Lower lobe of right lung (tissue), 2 donors: ENCODE results near the gene GTSE1. TPM values are rescaled to one million over a fixed set of nuclear protein-coding genes. Genes with fewer than 3 reads are reported as not detected.

Experiments
- ATAC-seq, 2 donors: fragments of 200-7000 bp; cut with Tn5 transposase; one replicate each; pipeline ENCODE4 v1.9.1; 2020 to 2022; ENCODE audit warnings: mild to moderate bottlenecking in 2 of 2, moderate library complexity in 2 of 2
- DNase-seq: peaks from one replicate; pipeline ENCODE4 v3.0.0-alpha.2; 2020
- H3K27ac ChIP-seq: fragments of 200-600 bp; one replicate; pipeline ENCODE4 v1.8.0; 2022
- H3K27me3 ChIP-seq: fragments of 200-600 bp; one replicate; pipeline ENCODE4 v1.8.0; 2022; ENCODE audit warnings: low read depth
- H3K36me3 ChIP-seq: fragments of 200-600 bp; one replicate; pipeline ENCODE4 v1.8.0; 2022; ENCODE audit warnings: mild to moderate bottlenecking
- H3K4me1 ChIP-seq: fragments of 200-600 bp; one replicate; pipeline ENCODE4 v1.8.0; 2022
- H3K4me3 ChIP-seq: fragments of 200-600 bp; one replicate; pipeline ENCODE4 v1.8.0; 2022; ENCODE audit warnings: mild to moderate bottlenecking
- H3K9me3 ChIP-seq: fragments of 200-600 bp; one replicate; pipeline ENCODE4 v1.8.0; 2022
- CTCF ChIP-seq: fragments of 200-600 bp; IDR thresholded peaks from one replicate; pipeline ENCODE4 v1.8.0; 2022; ENCODE audit warnings: antibody characterized with exemption, mild to moderate bottlenecking
- intact Hi-C: fragments of 100-400 bp; cut with DNase I; formaldehyde crosslinking; loops from one replicate; pipeline ENCODE4 v1.11.0; 2022
- long read RNA-seq: library from polyadenylated mRNA; unstranded; transcript quantifications from one replicate; pipeline ENCODE4 v2.0.0, GENCODE V29; 2021
- total RNA-seq: library from RNA; stranded (reverse); fragmentation: NEBNext Ultra II Directional; extraction: Animal tissue kit (Norgen Biotek cat#: 25700); gene quantifications from one replicate; pipeline ENCODE4 v1.2.1, GENCODE V29; 2021
- donor health status: DM: no; HTN: yes; CAD: no; lungs with severe emphysema.

Gene GTSE1
- 1.4 TPM for total RNA-seq
- long read RNA-seq, partial matches to known transcripts = 5 of 6 reads
- long read RNA-seq, other reads (novel, unspliced or antisense) = 1 of 6 reads

- DNase-seq (peak; percentile 100), ATAC-seq (peak; percentile 98 to 99)
- Histone ChIP-seq H3K4me1 (peaks cover 16% of the 10 kb centered on the region), H3K9me3 (peaks cover 4% of the 10 kb centered on the region), H3K27ac (peak within 1 kb of the TSS; percentile 97), H3K27me3 (no peaks in the 10 kb centered on the region), H3K36me3 (peaks cover 20% of the 10 kb centered on the region), H3K4me3 (peak within 1 kb of the TSS; percentile 83)
- peak; percentile 40 for TF ChIP-seq CTCF
- intact Hi-C loops = no loop called here
Measured at GRCh38 chr22:46296257-46297150, at the start of gene GTSE1. GTSE1 (plus strand) TSS chr22:46296870; CDS start chr22:46297401, 531 bp downstream.

DNA sequence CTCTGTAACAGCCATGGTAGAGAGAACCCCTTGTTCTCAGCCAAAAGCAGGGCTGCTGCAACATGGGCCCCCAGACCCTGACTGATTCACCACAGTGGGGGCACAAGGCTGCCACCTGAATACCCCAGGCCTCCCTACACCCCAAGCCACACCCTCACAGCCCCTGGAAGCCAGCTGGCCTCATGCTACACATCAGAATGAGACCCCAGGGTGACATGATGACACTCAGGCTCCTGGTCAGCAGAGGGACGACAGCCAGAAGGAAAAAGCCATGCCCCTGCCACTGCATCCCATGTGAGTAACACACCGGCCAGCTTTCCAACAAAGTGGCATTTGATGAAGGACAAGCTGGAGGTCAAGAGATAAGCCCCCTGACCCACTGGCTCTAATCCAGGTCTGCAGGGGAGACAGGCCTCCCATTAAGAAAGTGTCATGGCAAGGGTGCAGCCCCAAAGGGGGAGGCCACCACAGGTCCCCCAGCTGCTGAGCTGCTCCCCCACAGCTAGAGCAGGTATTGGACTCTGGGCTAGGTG lies 49.2 kb upstream of the GTSE1 start:
- no peak for TF ChIP-seq CTCF
- no peak for ATAC-seq
- H3K9me3 ChIP-seq = no peaks in the 10 kb centered on the region
- H3K27me3 ChIP-seq = no peaks in the 10 kb centered on the region
- H3K36me3 ChIP-seq = peaks cover 16% of the 10 kb centered on the region
- DNase-seq = no peak
- peaks cover 24% of the 10 kb centered on the region for H3K4me1 ChIP-seq
- intact Hi-C loops = no loop called here
- no peak overlapping the region for H3K4me3 ChIP-seq
- H3K27ac ChIP-seq = no peak overlapping the region

DNA sequence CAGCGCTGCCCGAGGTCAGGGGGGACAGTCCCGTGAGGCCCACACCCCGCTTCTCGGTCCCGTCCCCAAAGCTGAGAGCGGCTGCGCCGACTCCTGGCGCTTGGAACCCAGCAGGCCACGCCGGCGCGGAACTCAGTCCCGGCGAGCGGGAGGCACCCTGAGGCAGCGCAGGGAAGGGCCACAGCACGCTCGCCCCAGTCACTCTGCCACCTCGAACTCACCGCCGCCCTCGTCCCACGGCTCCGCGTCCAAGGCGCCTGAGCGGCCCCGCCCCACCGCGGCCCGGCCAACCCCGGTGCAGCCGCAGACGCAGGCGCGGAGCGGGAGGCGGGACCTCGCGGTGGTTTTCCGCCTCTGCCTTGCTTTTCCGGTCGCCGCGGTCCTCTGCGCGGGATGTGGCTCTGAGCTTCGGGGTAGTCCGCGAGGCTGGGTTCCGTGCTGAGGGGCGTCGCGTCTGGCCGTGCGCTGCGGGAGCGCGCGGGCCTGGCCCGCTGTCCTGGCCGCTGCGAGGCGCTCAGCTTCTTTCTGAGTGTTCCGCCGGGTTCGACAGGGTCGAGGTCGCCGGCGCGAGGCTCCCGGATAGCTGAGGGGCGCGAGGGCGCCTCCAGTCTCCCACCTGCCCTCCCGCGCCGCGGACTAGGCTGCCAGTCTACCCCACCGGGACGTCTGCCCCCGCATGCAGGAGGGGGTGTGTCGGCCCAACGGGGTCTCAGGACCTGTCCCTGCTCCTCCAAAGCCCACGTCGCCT lies 46.5 kb upstream of the GTSE1 start, which contains the start of gene CDPF1:
CDPF1 (minus strand) TSS at position 259 of the 748 bp plus-strand sequence. CDS start 2,009 bp downstream, outside the sequence.
- DNase-seq = peak; percentile 94
- intact Hi-C loops = no loop called here
- peak; percentile 98 to 99 for ATAC-seq
- Histone ChIP-seq H3K9me3 (no peaks in the 10 kb centered on the region), H3K4me1 (peaks cover 23% of the 10 kb centered on the region), H3K36me3 (no peaks in the 10 kb centered on the region), H3K4me3 (peak within 1 kb of the TSS; percentile 94), H3K27ac (peak within 1 kb of the TSS; percentile 88), H3K27me3 (no peaks in the 10 kb centered on the region)
- no peak for TF ChIP-seq CTCF

GRCh38 chr22:46250783-46251125 lies 45.9 kb upstream of the GTSE1 start:
- DNase-seq = no peak
- no peaks in the 10 kb centered on the region for H3K36me3 ChIP-seq
- H3K4me1 ChIP-seq = peaks cover 21% of the 10 kb centered on the region
- intact Hi-C loops = no loop called here
- no peaks in the 10 kb centered on the region for H3K9me3 ChIP-seq
- TF ChIP-seq CTCF = no peak
- peak overlapping the region; percentile 94 for H3K4me3 ChIP-seq
- peak in 1 of 2 donors; percentile 36 for ATAC-seq
- no peaks in the 10 kb centered on the region for H3K27me3 ChIP-seq
- H3K27ac ChIP-seq = peak overlapping the region; percentile 88

DNA sequence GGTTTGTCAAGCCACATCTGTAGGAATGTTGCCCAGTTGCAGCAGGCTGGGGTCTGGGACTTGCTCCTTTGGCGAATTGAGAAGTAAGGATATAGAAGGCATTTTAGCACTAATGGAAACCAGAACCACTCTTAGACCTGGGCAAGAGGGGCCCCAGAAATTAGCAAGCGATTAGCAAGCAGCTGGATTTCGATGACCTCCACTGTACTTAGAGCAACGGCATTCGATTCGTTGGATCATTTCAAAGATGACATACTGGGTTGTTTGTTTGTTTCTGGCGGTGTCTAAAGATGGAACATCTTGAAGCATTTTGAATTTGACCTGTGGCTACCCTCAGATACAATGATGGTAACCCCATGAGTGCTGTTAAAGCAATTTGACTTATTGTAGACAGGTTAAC lies 45.4 kb upstream of the GTSE1 start:
- intact Hi-C loops = no loop called here
- Histone ChIP-seq H3K36me3 (no peaks in the 10 kb centered on the region), H3K9me3 (no peaks in the 10 kb centered on the region), H3K4me3 (peak overlapping the region; percentile 94), H3K27ac (no peak overlapping the region), H3K27me3 (no peaks in the 10 kb centered on the region), H3K4me1 (peaks cover 21% of the 10 kb centered on the region)
- TF ChIP-seq CTCF = no peak
- DNase-seq (no peak), ATAC-seq (no peak)
